GM03348 (cell line): ENCODE results near the gene ISG20L2.

ENCODE experiments used
- DNase-seq: peaks from one replicate; pipeline ENCODE4 v3.0.0; 2012; ENCODE audit warnings: low spot score

ISG20L2 gene

DNA sequence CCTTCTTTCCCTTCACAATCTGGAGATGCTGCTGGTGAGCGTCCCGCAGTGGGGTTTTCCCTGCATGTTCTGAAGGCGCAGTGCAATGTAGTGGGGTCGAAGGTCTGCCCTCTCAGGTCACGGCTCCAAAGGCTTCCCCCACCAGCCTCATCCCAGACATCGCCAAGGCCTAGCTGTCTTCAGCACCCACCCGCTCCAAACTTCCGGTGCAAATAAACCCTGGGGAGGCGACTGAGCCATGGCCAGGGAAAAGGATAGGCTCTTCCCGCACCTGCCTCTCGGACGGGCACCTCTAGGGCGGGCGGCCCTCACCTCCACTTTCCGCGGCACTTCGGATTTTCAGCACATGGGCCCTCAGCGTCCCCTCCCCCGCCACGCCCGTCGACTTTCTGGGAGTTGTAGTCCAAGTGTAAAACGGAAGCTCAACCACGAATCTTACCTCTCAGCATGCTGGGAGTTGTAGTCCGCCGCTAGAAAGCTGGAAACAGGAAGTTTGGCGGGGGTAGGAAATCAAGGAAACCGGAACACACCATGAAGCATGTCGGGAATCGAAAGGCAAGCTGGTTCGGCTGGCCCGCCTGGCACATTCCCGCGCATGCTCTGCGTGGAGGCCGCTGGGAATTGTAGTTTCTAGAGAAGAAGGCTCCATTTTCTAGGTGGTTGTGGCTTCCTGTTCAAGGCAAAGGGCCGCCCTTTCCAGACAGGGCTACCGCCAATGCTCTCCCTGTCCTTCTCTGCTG, 12.3 kb upstream of the ISG20L2 start, which contains the start of gene MRPL24:
MRPL24 (minus strand) TSS at position 348 of the 740 bp plus-strand sequence. CDS start 2,384 bp downstream, outside the sequence.
- peak; percentile 94 for DNase-seq

DNA sequence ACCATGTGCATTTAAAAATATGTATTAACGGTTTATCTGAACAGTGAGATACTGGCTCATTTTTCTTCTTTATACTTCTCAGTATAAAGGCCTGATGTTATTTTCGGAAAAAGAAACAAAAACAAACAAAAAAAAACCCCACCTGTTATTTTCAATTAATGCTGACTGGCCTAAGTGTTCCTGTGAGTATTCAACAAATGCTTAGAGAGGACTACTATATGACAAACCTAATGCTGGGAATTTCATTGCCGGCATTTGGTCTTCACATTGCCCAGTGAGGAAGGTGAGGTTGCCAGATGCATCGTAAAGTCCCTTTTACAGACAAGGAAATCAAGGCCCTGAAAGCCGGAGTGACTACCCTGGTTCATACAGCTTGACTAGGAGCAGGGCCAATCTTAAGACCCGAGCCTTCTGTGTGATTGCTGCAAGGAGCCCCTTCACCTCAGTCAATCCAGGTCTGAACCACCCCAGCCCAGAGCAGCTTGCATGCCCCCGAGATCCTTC, 11.7 kb upstream of the ISG20L2 start:
- no peak for DNase-seq

DNA sequence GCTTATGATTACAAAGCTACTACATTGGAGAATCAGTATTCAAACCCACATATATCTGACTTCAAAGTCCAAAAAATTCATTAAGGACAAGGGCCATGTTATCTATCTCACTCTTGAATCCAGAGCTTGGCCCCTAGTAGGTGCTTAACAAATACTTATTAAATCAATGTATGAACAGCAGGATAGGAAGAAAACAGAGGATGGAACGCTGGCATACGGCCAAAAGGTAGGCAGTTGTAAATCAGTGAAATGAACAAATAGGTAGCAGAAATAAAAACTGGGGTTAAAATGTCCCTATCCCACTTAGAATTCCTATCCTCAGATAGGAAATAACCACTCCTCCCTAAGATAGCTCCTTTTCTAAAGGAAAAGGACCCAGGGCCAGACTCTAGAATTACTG, 10.3 kb upstream of the ISG20L2 start:
- no peak for DNase-seq

DNA sequence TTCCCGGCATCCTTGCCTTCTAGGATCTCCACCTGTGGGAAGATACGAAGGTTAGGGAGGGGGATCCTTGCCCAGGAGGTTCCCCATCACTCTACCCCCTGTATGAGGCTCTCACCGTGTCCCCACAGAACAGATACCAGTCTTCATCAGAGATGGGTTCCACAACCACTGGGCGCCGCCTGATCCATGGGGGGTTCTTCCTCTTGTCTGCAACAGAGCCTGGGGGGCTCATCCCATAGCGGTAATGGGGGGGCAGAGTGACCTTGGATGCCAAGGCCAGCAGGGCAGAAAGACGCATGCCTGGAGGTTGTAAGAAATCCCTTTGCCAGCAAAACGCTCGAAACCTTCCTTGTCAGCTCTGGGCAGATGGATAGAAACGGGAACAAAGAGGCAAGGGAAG, 9.8 kb upstream of the ISG20L2 start:
- no peak for DNase-seq

DNA sequence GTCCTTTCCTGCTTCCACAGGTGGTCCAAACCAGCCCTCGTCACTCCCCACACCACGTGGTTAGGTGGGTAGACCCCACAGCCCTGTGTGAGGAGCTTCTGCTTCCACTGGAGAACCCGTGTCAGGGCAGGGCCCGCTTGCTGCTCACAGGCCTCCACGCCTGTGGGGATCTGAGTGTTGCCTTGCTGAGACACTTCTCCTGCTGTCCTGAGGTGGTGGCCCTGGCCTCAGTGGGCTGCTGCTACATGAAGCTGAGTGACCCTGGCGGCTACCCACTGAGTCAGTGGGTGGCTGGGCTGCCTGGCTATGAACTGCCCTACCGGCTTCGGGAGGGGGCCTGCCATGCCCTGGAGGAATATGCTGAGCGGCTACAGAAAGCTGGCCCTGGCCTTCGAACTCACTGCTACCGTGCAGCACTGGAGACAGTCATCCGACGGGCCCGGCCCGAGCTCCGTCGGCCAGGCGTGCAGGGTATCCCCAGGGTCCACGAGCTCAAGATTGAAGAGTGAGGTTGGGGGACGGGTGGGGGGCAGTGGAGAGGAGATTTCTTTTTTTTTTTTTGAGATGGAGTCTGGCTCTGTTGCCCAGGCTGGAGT, 5.5 kb upstream of the ISG20L2 start:
- DNase-seq: no peak

DNA sequence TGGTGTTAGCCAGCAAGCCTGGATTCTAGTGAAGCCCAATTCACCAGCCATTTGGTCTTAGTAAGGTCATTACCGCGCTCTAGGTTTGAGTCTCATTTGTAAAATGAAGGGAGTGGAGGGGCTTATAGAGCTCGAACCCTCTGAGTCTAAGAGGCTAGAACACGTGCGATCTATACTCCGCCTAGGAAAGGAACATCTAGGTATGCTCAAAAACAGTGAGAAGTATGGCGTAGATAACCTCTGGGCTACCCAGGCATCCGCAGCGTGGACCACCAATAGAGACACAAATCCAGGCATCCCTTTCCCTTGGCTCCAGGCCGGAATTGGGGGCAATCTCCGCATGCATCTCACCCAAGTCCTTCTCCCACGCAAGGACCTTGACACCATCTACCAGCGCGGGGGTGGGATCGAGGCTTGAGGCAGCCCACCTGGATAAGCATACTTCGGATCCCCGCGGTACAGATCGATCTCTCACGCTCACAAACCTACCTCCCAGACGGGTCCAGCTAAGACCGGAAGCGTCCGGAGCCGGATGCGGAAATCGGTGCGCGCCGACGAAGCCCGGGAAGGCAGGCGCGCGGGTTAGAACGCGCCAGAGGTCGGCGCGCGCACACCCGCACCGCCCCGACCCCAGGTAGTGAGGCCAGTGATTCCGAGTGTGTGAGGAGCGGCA, 504 bp downstream of the ISG20L2 start, which contains the start of gene METTL25B:
METTL25B (plus strand) TSS at position 544 of the 673 bp plus-strand sequence. CDS start 636 bp downstream, outside the sequence.
- DNase-seq: peak; percentile 86

DNA sequence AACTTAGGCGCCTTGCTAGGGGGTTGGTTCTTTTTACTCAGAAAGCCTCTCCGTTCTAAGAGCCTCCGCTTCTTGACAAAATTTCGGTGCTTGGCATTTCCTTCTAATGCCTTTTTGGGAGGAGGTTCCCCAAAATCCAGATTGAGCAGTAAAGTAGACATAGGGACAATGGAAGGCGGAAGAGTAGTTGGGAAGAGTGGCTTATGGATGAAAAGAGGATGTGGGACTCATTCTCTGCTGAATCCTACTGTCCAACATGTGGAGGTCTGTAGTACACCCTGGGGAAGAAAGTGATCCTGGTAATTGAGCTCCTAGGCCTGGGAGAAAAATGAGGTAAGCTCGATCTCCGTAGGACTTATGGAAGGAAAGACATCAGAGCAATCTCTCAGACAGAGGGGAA, 1.1 kb downstream of the ISG20L2 start:
- no peak for DNase-seq

DNA sequence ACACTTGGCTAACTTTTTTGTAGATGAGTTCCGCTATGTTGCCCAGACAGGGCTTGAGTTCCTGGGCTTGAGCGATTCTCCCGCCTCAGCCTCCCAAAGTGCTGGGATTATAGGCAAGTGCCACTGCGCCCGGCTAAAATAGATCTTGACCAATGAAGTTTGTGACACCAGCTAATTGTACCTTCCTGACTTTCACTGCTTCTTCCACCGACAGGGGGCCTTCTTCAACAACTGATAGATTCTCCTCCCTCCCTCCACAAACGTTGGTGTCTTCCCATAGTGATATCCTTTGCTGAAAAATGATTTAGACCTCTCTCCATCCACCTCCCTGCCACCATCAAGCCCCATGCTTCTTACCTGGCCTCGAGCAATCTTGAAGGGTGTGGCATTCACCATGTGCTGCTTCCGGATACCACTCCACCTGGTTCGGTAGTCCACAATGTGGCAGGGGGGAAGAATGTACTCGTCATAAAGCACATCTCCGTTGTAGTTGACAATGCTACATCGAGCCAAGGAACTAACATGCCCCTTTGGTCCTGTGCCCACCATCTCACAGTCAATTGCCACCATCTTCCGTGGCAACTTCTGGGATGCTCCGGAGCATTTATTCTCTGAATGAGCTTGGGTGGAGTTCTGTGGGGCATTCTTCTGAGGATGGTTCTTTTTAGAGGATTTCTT, 1.9 kb downstream of the ISG20L2 start:
- DNase-seq: peak; percentile 77

DNA sequence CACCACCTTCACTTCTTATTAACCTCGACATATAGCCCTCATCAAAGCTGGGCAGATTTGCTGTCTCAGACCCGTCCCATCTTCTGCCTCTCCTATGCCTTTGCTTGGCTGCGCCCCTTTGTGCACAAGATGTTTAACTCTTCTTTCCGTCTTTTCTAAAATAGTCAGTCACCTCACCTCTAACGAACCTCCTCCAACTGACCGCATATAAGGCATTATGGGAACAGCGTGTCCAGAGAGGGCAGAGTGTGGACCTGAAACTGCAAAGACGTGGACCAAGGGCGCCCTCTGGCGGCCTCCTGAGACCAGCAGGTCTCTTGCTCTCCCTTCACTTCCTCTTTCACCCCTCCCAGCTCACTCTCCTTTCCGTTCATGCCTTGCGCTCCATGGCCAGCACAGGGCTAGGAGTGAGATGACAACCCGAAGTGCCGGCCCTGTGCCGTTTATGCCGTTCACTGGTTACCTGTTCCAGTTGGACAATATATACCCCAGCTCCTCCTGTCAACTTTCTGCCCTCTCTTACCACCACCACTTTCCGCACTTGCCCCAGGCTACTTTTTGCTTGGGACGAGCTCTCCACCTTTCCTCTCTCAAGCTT, 2.8 kb downstream of the ISG20L2 start:
- peak; percentile 89 for DNase-seq

DNA sequence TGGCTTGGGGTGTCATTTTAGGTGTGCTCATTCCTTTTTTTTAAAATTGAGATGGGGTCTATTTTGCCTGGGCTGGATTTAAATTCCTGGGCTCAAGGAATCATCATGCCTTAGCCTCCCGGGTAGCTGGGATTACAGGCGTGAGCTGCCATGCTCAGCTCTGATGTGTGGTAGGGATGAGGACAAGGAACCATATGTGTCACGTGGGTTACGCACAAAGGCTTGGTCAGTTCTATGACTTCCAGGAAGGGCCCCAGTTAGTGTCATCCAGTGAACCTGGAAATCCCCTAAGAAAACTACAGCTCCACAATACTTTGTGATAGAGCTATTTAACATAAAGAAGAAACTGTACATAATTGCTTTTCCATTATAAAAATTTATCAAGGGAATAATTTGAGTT, 7.0 kb downstream of the ISG20L2 start:
- DNase-seq: no peak

DNA sequence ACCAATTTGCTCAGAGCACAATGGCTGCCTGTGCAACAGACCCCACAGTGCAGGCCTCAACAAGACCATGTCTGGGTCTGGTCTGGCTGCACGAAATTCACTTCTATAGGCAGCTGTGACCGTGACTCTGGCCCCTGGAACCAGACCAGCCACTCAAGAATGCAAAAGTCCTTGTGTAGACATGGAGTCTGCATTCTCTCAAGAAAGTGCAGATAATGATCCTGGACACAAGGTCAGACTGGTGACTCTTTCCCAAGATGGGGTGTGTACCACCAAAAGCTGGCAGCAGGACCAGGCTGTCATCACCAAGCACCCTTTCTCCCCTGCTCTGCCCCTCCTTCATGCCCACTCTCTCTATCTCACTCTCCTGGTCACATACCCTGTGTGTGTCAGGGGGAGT, 7.4 kb downstream of the ISG20L2 start:
- DNase-seq: no peak

DNA sequence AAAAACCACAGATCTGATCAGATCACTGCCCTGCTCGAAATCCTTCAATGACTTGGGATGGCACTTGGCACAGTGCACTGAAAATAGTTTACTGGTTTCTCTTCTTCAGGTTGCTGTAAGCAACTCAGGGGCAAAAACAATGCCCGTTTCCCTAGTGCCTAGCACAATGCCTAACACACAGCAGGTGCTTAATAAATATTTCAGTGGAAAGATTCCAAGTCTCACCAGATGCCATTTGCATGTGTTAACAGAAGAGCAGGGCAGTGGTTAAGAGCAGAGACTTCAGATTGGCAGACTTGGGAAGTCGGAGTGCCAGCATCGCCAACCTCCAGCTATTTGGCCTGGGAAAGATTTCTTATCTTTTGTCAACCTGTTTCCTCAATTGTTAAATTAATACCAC, 11.2 kb downstream of the ISG20L2 start:
- DNase-seq: no peak

DNA sequence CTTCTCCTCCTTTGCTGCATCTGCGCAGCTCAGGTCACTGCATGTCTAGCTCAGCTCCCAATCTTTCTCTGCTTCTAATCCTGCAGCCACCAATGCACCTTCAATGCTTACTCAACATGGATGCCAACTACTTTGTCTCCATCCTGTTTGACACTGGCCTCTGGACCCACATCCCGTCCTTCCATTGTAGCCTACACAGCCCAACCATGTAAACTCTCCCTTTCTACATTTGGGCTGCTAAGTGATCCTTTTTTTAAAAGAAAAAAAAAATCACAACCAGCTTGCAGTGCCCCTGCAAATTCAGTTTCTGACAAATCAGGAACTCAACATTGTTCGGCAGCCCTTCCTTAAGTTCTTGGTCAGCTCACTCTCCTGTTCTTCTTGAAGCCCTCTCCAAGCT, 13.7 kb downstream of the ISG20L2 start:
- DNase-seq: no peak

DNA sequence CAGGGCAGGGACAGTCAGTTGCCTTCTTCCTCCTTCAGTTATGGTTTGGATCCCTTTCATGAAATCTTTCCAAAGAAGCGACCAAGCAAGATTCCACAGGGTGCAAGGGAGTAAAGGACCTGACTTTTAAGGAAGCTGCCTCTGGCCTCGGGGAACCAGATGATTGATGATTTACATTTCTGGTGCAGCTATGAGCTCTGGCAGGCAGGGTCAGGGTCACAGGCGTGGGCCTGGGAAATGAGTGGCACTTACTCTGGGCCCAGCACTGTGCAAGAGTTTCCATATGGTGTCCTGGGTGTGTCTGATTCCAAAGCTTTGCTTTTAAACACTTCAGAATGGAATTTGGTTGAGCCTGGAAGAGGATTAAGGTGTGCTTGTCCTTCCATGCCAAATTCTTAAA, 15.9 kb downstream of the ISG20L2 start:
- DNase-seq: no peak

DNA sequence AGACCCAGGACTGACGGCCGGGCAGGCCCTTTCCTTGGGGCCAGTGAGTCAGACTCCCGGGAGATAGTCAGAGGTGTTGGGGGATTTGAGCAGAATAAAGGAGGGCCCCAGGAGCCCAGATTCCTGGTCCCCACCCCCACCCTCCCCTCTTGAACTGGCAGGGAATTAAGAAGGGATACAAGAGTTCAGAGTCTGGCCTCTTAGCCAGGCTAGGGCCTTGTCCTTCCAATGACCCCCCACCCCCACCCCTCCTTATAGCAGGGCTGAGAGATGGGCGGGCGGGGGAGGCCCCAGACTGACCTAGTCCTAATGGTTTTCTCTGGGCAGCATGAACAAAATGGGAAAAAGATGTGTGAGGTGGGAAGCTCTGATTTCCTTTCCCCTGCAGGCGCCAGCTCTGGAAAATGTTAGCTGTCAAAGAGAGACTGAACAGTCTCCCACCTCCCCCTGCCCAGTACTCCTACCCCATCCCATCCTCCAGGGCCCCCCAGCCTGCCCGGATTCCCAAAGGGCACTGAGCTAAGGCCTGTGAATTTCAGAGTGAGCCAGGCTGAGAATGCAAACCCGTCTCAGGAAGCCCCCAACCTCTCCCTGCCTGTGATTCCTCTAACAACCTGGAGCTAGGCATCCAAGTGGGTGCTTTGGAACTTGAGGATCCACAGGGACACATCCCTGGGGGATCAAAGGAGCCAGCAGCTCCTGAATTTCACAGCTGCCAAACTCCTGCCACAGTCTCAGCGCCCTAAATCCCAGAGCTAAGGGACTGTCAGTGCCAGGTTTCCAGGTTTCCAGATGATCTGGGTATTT, 17.4 kb downstream of the ISG20L2 start:
- DNase-seq: no peak

DNA sequence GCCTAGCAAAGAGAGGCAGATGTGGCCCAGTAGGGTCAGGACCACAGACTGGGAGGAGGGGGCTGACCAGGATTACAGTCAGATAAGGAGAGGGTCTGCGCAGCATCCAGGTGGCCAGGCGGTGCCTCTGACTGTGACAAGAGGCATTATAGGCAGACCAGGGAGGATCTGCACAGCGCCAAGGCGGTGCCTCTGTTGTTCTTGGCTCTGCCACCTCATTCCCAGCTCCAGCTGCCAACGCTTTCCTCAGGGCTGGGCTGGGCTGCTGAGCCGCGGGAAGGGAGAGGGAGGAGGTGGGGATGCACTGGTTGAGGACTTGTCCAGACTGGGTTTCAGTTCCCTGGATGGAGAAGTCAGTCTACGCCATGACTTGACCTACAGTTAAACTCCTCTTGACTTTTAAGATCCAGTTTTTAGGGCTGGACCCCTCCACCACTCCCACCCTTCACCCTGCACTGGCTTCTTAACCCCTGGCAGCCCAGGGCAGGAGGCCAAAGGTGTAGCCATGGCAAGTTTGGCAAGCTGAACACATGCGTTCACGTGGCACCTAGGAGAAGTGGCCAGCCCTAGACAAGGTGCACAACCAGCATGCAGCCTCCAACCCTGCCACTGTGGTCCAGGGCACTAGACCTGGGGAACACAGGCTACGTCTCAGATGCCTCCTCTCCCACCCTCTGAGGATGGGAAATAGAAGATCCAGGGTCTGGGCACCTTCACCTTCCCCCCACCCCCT, 18.6 kb downstream of the ISG20L2 start:
- DNase-seq: peak; percentile 92

DNA sequence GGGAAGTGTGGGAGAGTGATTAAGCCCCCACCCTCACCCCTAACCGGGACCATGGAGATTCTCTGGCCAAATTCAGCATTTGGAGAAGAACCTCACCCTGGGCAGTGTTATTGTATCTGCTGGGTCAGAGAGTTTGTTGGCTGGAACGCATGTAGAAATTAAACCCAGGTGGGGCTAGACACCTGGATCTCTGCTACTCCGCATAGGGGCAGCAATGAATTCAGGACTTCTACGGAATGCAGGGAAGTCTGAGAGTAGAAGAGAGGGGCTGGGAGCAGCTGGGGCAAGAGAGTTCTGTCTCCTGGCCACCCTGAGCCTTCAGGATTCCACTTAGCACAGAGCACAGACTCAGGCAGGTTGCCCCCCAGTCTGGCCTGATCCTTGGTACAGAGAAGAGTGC, 19.5 kb downstream of the ISG20L2 start:
- no peak for DNase-seq

DNA sequence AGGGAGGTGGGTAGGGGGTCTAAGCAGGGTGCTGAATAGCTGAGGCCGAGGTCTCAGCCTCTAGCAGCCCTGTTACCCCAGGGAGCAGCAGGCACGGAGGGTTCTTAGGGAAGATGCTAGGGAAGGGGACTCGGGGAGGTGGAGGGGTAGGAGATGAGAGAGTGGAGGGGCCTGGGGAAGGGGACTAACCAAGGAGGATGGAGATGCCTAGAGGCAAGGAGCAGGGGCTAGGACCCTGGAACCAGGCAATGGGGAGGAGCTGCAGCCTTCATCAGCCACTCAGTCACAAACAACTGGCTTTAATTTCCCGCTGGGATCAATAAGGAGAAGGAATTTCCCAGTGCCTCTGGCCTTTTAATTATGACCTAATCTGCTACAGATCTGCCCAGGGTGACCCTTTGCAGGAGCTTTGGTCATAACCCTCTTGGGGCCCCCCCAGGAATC, 20.3 kb downstream of the ISG20L2 start:
- DNase-seq: no peak

DNA sequence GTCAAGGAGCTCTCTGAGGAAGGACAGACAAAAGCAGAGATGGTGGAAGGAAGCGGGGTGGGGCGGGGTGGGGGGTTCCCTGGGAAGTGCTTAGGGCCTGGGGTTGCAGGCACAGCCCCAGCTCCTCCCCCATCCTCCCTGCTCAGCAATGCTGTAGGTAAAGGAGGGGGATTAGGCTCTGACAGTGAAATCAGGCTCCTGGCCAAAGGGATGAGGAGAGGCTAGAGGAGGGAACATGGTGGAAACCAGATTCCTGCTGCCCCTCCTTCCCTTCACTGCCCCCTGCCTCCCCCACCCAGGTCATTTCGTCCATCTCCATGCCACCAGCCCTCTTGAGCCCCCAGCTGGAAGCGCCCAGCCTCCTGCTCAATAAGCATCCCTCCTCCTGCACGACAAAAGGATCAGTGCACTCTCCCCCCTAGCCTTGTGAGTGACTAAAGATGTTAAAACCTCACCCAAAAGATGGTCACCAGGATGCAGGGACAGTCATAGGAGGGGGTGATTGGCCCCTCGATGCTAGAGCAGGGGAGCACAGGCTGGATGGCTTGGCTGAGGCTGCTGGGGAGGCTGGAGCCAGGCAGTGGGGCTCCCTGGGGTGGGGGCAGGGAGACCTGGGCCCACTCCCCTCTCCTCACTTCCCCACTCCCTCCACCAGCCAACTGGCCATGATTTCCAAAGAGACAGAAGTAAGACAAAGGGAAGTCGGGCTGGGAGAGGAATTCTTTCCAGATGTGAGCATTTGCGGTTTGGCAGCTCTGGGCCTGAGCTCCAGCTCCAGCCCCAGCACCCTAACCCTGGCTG, 20.9 kb downstream of the ISG20L2 start:
- peak; percentile 87 for DNase-seq
